ENCODE measurements around the gene ZNF384.
A peak's percentile ranks its signal among the peaks of the same experiment; 100 is the strongest.

Gene ZNF384

DNA sequence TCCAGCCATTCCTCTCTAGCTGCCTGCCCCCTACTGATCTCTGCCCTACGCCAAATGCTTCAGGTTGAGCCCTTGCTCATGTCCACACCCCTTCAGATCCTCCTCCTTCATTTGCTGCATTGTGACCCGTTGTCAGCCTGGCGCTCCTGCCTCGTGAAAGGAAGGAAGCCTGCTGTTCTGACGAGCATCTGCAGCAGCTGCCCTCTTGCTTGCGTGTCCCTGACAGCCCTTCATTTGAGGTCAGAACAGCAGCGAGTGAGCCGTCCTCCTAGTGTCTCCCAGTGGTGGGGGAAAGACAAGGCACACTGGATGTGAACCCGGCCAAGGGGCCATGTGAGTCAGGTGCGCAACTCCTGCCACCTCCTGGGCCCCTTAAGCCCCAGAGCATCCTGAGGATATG is 14.5 kb upstream of the ZNF384 start:
- no peak overlapping the region for H3K4me3 ChIP-seq (ENCODE audit: low read depth, low read length)
- TF ChIP-seq, protein P1, sequence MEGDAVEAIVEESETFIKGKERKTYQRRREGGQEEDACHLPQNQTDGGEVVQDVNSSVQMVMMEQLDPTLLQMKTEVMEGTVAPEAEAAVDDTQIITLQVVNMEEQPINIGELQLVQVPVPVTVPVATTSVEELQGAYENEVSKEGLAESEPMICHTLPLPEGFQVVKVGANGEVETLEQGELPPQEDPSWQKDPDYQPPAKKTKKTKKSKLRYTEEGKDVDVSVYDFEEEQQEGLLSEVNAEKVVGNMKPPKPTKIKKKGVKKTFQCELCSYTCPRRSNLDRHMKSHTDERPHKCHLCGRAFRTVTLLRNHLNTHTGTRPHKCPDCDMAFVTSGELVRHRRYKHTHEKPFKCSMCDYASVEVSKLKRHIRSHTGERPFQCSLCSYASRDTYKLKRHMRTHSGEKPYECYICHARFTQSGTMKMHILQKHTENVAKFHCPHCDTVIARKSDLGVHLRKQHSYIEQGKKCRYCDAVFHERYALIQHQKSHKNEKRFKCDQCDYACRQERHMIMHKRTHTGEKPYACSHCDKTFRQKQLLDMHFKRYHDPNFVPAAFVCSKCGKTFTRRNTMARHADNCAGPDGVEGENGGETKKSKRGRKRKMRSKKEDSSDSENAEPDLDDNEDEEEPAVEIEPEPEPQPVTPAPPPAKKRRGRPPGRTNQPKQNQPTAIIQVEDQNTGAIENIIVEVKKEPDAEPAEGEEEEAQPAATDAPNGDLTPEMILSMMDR (IDR thresholded peaks at IDR 0.05; ENCODE audit: low read depth, low read length), result no peak

DNA sequence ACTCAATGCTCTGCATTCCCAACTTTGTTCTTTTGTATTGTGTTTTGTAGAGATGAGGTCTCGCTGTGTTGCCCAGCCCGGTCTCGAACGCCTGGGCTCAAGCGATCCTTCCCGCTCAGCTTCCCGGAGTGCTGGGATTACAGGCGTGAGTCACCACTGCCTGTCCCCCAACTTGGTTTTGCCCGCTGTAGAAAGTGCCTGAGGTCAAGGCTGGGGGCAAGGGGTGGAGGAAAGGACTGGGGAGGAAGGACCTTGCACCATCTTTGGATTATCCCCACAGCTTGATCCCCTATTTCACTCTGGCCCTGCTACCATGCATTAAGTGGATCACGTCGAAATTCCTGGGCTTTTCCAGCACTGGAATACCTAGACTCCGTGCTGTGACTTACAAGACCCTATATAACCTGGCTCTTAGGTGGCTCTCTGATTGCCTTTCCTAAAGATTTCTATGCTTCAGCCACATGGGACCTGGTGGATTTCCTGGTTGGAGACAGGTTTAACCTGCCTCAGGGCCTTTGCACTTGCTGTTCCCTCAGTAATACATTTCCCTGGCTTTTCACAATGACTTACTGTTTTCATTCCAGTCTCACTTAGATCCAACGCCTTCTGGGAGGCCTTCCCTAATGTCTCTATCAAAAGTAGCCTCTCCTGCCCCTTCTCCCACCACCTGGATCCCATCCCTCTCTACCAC is 12.0 kb upstream of the ZNF384 start:
- H3K4me3 ChIP-seq (ENCODE audit: low read depth, low read length), result peak overlapping the region; percentile 63
- TF ChIP-seq, protein P1 (IDR thresholded peaks at IDR 0.05; ENCODE audit: low read depth, low read length), result no peak

GRCh38 chr12:6700646-6701051 is 11.5 kb upstream of the ZNF384 start, which contains the start of gene PIANP:
Gene PIANP, minus strand, starts transcription at chr12:6700815. Its CDS starts 2,754 bp downstream, at chr12:6698061.
- H3K4me3 ChIP-seq (ENCODE audit: low read depth, low read length), result peak within 1 kb of the TSS; percentile 63

DNA sequence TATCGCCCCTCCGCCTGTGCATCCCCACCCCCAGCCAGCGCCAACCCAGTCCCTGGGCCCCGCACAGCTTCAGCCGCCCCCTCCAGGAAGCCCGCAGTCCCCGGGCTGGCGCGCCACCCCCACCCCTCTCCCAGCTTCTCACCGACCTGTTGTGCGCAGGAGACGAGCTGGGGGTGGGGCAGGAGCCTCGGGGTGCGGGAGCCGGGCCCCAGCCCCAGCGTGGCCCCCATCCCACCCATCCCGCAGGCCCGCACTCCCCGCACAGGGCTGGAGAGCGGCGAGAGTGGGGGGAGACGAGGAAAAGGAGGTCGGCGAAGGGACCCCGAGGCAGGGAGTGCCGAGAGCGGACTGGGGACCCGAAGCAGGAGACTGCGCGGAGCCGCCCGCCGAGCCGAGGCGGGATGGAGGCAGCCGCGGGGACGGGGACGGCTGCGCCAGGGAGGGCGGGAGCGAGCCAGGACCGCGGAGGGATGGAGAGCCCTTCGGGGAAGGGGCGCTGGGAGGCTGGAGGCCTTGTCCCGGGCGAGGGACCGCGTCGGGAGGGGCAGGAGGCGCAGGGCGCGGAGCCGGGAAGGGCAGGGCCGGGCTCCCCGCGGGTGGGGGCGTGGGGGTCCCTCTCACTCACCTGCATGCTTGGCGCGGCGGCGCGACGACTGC is 10.9 kb upstream of the ZNF384 start:
- peak overlapping the region; percentile 63 for H3K4me3 ChIP-seq (ENCODE audit: low read depth, low read length)

More at GRCh38 chr12:6700646-6701051, 11.5 kb upstream of the ZNF384 start, which contains the start of gene PIANP:
- TF ChIP-seq, protein P1 (IDR thresholded peaks at IDR 0.05; ENCODE audit: low read depth, low read length), result no peak

GRCh38 chr12:6699259-6699988 is 10.2 kb upstream of the ZNF384 start:
- peak overlapping the region; percentile 63 for H3K4me3 ChIP-seq (ENCODE audit: low read depth, low read length)
- TF ChIP-seq, protein P1 (IDR thresholded peaks at IDR 0.05; ENCODE audit: low read depth, low read length), result no peak

More for the DNA sequence above, 10.9 kb upstream of the ZNF384 start:
- TF ChIP-seq, protein P1 (IDR thresholded peaks at IDR 0.05; ENCODE audit: low read depth, low read length), result no peak

- TF ChIP-seq, protein P1 (IDR thresholded peaks at IDR 0.05; ENCODE audit: low read depth, low read length), result no peak
- no peak overlapping the region for H3K4me3 ChIP-seq (ENCODE audit: low read depth, low read length)
Measured at GRCh38 chr12:6698352-6699046, 9.3 kb upstream of the ZNF384 start.
